ENCODE measurements around the gene THAP8. TPM values are rescaled to one million over a fixed set of nuclear protein-coding genes. Genes with fewer than 3 reads are reported as not detected.

The THAP8 gene
- total RNA-seq, 1 experiment from 2014 or later = 4.6 TPM

DNA sequence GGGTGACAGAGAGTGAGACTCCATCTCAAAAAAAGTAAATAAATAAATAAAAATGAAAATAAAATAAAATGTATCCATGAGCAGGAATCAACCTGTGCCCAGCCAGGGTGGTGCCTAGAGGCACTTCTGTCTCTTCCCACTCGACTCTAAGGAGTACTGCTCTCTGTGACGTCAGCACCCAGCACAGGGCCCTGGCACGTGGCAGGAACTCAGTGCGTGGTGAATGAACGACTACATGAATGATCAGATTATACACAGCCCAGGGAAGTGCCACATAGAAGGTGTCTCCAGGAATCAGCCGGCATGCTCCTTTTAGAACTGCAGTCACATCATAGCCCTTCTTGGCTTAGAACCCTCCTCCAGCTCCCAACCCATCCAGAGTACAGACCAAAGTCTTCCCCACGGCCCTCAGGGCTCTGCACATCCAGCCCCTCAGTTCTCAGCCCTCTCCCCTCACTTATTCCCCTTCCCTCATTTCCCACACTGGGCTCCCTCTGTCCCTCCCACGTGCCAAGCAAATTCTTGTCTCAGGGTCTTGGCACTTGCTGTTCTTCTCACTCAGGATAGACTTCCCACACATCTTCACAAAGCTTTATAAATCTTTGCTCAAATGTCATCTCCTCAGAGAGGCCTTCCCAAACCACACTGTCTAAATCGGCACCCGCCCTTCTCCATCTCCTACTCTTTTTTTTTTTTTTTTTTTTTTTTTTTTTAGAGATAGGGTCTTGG, 25.6 kb downstream of the THAP8 start:
- Histone ChIP-seq H3K4me1 (ENCODE audit: insufficient read depth, low read length, poor library complexity, severe bottlenecking) (no peaks in the 10 kb centered on the region), H3K9me3 (ENCODE audit: low read depth, low read length, poor library complexity, severe bottlenecking) (no peaks in the 10 kb centered on the region), H3K27me3 (replicated peaks; ENCODE audit: insufficient read depth, low read depth, low read length, poor library complexity) (no peaks in the 10 kb centered on the region), H3K36me3 (ENCODE audit: insufficient read depth, low read length, poor library complexity, severe bottlenecking) (no peaks in the 10 kb centered on the region), H3K4me3 (ENCODE audit: low read depth, low read length, poor library complexity, severe bottlenecking) (no peak overlapping the region), H3K27ac (ENCODE audit: low read depth, low read length, poor library complexity, severe bottlenecking) (no peak overlapping the region)
- TF ChIP-seq, protein P1, sequence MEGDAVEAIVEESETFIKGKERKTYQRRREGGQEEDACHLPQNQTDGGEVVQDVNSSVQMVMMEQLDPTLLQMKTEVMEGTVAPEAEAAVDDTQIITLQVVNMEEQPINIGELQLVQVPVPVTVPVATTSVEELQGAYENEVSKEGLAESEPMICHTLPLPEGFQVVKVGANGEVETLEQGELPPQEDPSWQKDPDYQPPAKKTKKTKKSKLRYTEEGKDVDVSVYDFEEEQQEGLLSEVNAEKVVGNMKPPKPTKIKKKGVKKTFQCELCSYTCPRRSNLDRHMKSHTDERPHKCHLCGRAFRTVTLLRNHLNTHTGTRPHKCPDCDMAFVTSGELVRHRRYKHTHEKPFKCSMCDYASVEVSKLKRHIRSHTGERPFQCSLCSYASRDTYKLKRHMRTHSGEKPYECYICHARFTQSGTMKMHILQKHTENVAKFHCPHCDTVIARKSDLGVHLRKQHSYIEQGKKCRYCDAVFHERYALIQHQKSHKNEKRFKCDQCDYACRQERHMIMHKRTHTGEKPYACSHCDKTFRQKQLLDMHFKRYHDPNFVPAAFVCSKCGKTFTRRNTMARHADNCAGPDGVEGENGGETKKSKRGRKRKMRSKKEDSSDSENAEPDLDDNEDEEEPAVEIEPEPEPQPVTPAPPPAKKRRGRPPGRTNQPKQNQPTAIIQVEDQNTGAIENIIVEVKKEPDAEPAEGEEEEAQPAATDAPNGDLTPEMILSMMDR (conservative IDR thresholded peaks at IDR 0.05; ENCODE audit: low read depth, low read length) = no peak
- no peak for TF ChIP-seq EZH2 (IDR thresholded peaks at IDR 0.05; ENCODE audit: borderline replicate concordance, low read depth, low read length, poor library complexity, severe bottlenecking)
- CTCF ChIA-PET = no interaction called here
- DNase-seq (ENCODE audit: low spot score) = no peak
- no TSS peak for BruUV-seq (replicated peaks)
- intact Hi-C loops (cut with micrococcal nuclease; ENCODE audit: unreplicated experiment) = no loop called here
- POLR2A ChIA-PET (ENCODE audit: low non-redundant PET) = no interaction called here

DNA sequence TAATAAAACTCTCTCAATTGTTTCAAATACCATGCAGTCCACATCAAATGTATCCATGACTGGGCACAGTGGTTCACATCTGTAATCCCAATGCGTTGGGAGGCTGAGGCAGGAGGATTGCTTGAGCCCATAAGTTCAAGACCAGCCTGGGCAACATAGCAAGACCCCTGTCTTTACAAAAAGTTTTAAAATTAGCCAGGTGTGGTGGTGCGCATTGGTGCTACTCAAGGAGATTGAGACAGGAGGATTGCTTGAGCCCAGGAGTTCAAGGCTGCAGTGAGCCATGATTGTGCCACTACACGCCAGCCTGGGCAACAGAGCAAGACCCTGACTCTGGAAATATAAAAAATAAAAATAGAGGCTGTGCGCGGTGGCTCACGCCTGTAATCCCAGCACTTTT, 26.4 kb downstream of the THAP8 start:
- Histone ChIP-seq H3K27ac (ENCODE audit: low read depth, low read length, poor library complexity, severe bottlenecking) (no peak overlapping the region), H3K4me3 (ENCODE audit: low read depth, low read length, poor library complexity, severe bottlenecking) (no peak overlapping the region), H3K36me3 (ENCODE audit: insufficient read depth, low read length, poor library complexity, severe bottlenecking) (no peaks in the 10 kb centered on the region), H3K9me3 (ENCODE audit: low read depth, low read length, poor library complexity, severe bottlenecking) (no peaks in the 10 kb centered on the region), H3K4me1 (ENCODE audit: insufficient read depth, low read length, poor library complexity, severe bottlenecking) (no peaks in the 10 kb centered on the region), H3K27me3 (replicated peaks; ENCODE audit: insufficient read depth, low read depth, low read length, poor library complexity) (no peaks in the 10 kb centered on the region)
- no TSS peak for BruUV-seq (replicated peaks)
- CTCF ChIA-PET = no interaction called here
- intact Hi-C loops (cut with micrococcal nuclease; ENCODE audit: unreplicated experiment) = no loop called here
- no peak for TF ChIP-seq EZH2 (IDR thresholded peaks at IDR 0.05; ENCODE audit: borderline replicate concordance, low read depth, low read length, poor library complexity, severe bottlenecking)
- TF ChIP-seq, protein P1 (conservative IDR thresholded peaks at IDR 0.05; ENCODE audit: low read depth, low read length) = no peak
- DNase-seq (ENCODE audit: low spot score) = no peak
- POLR2A ChIA-PET (ENCODE audit: low non-redundant PET) = no interaction called here

DNA sequence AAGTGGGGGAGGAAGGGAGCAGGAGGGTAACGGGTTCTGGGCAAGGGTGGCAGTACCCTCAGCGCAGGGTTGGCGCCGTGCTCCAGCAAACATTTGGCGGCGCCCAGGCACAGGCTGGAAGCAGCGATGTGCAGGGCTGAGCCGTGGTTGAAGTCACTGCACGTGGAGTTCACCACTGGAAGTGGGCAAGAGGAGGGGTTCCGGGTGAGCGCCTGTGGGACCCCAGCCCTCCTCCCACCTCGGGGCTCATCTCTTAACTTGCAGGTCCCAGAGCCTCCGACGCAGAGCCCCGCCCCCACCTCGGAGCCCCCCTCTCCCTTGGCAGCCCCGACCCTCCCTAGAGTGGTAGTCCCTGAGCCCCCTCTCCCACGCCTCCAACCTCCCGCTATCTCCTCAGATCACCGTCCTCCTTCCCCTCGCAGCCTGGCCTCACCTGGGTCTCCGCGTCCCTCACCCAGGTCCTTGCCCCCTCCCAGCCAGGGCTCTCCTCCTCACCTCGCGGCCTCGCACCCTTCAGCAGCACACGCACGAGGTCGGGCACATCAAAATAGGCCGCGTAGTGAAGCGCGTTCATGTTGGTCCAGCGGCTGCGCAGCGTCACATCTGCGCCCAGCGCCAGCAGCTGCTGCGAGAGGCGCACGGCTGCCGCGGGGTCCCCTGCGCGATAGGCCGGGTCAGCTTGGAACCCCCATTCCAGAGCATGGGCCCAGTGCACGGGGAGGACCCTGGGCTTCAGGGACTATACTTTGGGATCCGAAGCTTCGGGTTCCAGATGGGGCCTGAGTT, 27.8 kb downstream of the THAP8 start:
- TF ChIP-seq, protein P1 (conservative IDR thresholded peaks at IDR 0.05; ENCODE audit: low read depth, low read length) = no peak
- TF ChIP-seq EZH2 (IDR thresholded peaks at IDR 0.05; ENCODE audit: borderline replicate concordance, low read depth, low read length, poor library complexity, severe bottlenecking) = no peak
- H3K9me3 ChIP-seq (ENCODE audit: low read depth, low read length, poor library complexity, severe bottlenecking) = no peaks in the 10 kb centered on the region
- CTCF ChIA-PET = no interaction called here

More for the DNA sequence above, 27.8 kb downstream of the THAP8 start:
- peaks cover 6% of the 10 kb centered on the region for H3K36me3 ChIP-seq (ENCODE audit: insufficient read depth, low read length, poor library complexity, severe bottlenecking)
- no peak for DNase-seq (ENCODE audit: low spot score)
- BruUV-seq (replicated peaks) = no TSS peak
- H3K4me1 ChIP-seq (ENCODE audit: insufficient read depth, low read length, poor library complexity, severe bottlenecking) = no peaks in the 10 kb centered on the region
- no peaks in the 10 kb centered on the region for H3K27me3 ChIP-seq (replicated peaks; ENCODE audit: insufficient read depth, low read depth, low read length, poor library complexity)
- intact Hi-C loops (cut with micrococcal nuclease; ENCODE audit: unreplicated experiment) = no loop called here
- POLR2A ChIA-PET (ENCODE audit: low non-redundant PET) = interaction anchor here (0.6 kb wide), 1 partner anchor 59 kb away, joined by 15 read pairs; no protein-coding TSS in a partner anchor
- H3K27ac ChIP-seq (ENCODE audit: low read depth, low read length, poor library complexity, severe bottlenecking) = no peak overlapping the region
- H3K4me3 ChIP-seq (ENCODE audit: low read depth, low read length, poor library complexity, severe bottlenecking) = no peak overlapping the region

All from A673 (cell line).